Liver (tissue), 3 donors: ENCODE results near the gene DHRSX.

ENCODE experiments used
- CTCF ChIP-seq: fragments of 150-350 bp; IDR thresholded peaks from 2 replicates; pipeline ENCODE4 v1.5.1; 2017; ENCODE audit warnings: improper control_type of control experiment, low read depth, low read length; ENCODE audit not compliant: missing input control
- EGR1 ChIP-seq, 2 donors: IDR thresholded peaks; 2 replicates each; pipeline ENCODE4 v1.6.1; 2016 to 2018; ENCODE audit warnings: antibody characterized with exemption in 2 of 2, low read depth in 2 of 2
- JUND ChIP-seq, 2 donors: IDR thresholded peaks; 2 replicates each; pipeline ENCODE4 v1.6.1; 2016; ENCODE audit warnings: antibody characterized with exemption in 2 of 2
- NR2F2 ChIP-seq: IDR thresholded peaks from 2 replicates; pipeline ENCODE4 v1.6.1; 2016; ENCODE audit warnings: antibody characterized with exemption
- RAD21 ChIP-seq, 2 donors: IDR thresholded peaks; 2 replicates each; pipeline ENCODE4 v1.6.1; 2016; ENCODE audit warnings: antibody characterized with exemption in 2 of 2, mild to moderate bottlenecking in 2 of 2
- TAF1 ChIP-seq: conservative IDR thresholded peaks from 2 replicates; pipeline ENCODE4 v1.6.1; 2016; ENCODE audit warnings: antibody characterized with exemption, mild to moderate bottlenecking
- YY1 ChIP-seq: IDR thresholded peaks from 2 replicates; pipeline ENCODE4 v1.6.1; 2016; ENCODE audit warnings: antibody characterized with exemption, mild to moderate bottlenecking
- donor health status: healthy.
- donor health status: healthy.

GRCh38 chrX:2376166-2376565, 124.6 kb downstream of the DHRSX start:
- TF ChIP-seq CTCF (no peak), TAF1 (no peak), RAD21 (IDR thresholded peaks at IDR 0.05) (no peak), NR2F2 (no peak), YY1 (no peak), JUND (IDR thresholded peaks at IDR 0.05) (no peak), EGR1 (IDR thresholded peaks at IDR 0.05; ENCODE audit: low read depth in 2 of 2) (no peak)
